H1 (cell line): ENCODE results near the gene MYBPHL. TPM values are rescaled to one million over a fixed set of nuclear protein-coding genes. Genes with fewer than 3 reads are reported as not detected.

Source experiments
- ATF3 ChIP-seq: IDR thresholded peaks from 2 replicates; pipeline ENCODE4 v1.6.1; 2011; ENCODE audit warnings: low read depth, mild to moderate bottlenecking, low read length; ENCODE audit not compliant: insufficient read depth
- TBP ChIP-seq: IDR thresholded peaks from 2 replicates; pipeline ENCODE4 v1.6.1; 2011; ENCODE audit warnings: low read depth, low read length, improper control_type of control experiment
- polyA plus RNA-seq, 7 experiments: library from polyadenylated mRNA; depleted of rRNA in 3 of 7; stranded (reverse) in 5 of 7; unstranded in 2 of 7; fragments of >200 nt in 5 of 7; fragments of 200-250 nt in 2 of 7; gene quantifications; 1 replicate in 5 of 7; 2 replicates in 1 of 7; 4 replicates in 1 of 7; pipeline versions ENCODE4 v1.2.1 to v1.2.3, GENCODE V29; 2011 to 2013; ENCODE audit warnings: missing spikeins in 2 of 7, mixed read lengths in 2 of 7
- total RNA-seq: library from RNA; stranded (reverse); fragmentation: NEBNext Ultra II Directional; extraction: Animal tissue kit (Norgen Biotek cat#: 25700); gene quantifications from 2 replicates; pipeline ENCODE4 v1.2.1, GENCODE V29; 2021

Gene MYBPHL
- total and polyA plus RNA-seq, 2 of the 8 experiments (the other 6 are each of a cell fraction or from before 2014, with no cell fraction given) = 0.24 to 0.30 TPM

DNA sequence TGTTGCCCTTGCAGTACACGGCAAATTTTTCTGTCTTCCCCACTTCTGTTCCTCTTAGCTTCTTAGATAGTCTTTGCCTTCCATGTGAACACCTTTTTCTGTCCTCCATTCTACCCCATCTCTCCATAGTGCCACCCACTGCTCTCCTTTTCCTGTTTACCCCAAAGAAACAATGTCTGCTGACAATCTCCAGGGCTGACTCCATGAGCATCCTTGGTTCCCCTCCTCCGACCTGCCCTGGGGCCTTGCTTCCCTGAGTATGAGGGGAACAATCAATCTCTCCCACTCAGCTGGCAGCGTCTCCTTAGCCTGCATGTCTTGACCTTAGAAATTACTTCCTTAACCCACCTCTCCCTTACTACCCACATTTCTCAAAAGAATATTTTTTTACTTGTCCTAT is 12.3 kb upstream of the MYBPHL start (continued):
- TF ChIP-seq ATF3 (no peak), TBP (no peak)
